IPS-18a (cell line): ENCODE results near the gene IL1RN.
"Not testable (repeated sequence)": the region's sequence is repeated elsewhere in the genome, so short reads cannot be mapped to it uniquely, and the experiment has no call there.

Experiments used
- H3K27ac ChIP-seq: one replicate; pipeline ENCODE4 v1.5.1; 2013; ENCODE audit warnings: low read length
- H3K27me3 ChIP-seq: one replicate; pipeline ENCODE4 v1.6.1; 2013; ENCODE audit warnings: mild to moderate bottlenecking, low read length; ENCODE audit not compliant: control insufficient read depth, insufficient read depth
- H3K36me3 ChIP-seq: one replicate; pipeline ENCODE4 v1.6.1; 2013; ENCODE audit warnings: low read depth, low read length; ENCODE audit not compliant: control insufficient read depth
- H3K4me1 ChIP-seq: one replicate; pipeline ENCODE4 v1.6.1; 2013; ENCODE audit warnings: low read depth, low read length; ENCODE audit not compliant: control insufficient read depth
- H3K4me3 ChIP-seq: one replicate; pipeline ENCODE4 v1.5.1; 2013; ENCODE audit warnings: low read length
- H3K9ac ChIP-seq: one replicate; pipeline ENCODE4 v1.6.1; 2013; ENCODE audit warnings: mild to moderate bottlenecking, low read length, moderate library complexity
- H3K9me3 ChIP-seq: one replicate; pipeline ENCODE4 v1.6.1; 2013; ENCODE audit warnings: low read depth, low read length; ENCODE audit not compliant: control insufficient read depth

IL1RN gene

GRCh38 chr2:113091231-113091896, 36.0 kb upstream of the IL1RN start:
- no peak overlapping the region for H3K9ac ChIP-seq

DNA sequence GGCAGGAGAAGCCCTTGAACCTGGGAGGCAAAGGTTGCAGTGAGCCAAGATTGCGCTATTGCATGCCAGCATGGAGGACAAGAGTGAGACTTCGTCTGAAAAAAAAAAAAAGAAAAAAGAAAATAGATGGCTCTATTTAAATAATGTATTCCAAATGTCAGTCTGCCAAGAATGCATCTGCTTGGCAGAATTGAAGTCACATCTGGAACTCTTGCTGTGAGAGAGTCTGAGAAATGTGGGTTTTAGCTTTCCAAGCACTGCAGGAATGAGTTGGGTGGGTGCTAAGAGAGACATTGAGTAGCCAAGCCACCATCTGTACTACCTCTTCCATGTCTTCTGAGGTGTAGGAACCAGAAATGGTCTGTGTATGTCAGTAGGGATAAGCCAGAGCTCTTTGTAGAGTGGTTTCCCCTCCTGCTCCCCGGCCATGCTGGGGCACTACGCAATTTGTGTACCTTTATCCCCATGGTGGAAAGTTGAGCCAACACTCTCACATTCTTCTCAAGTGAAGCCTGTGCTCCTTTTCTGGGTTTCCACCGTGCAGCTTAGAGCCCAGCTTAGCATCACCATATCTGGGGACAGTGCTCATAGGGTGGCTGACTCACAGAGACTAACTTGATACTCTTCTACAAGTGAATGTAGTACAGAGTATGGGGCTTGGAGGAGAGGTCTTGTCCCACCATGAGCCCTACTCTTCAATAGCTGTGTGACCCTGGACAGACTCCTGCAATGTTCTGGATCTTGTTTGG, 34.4 kb upstream of the IL1RN start:
- Histone ChIP-seq H3K9ac (no peak overlapping the region), H3K4me3 (no peak overlapping the region), H3K27me3 (no peaks in the 10 kb centered on the region), H3K27ac (no peak overlapping the region), H3K4me1 (no peaks in the 10 kb centered on the region), H3K9me3 (peaks cover 3% of the 10 kb centered on the region), H3K36me3 (no peaks in the 10 kb centered on the region)

More at GRCh38 chr2:113091231-113091896, 36.0 kb upstream of the IL1RN start:
- Histone ChIP-seq H3K36me3 (no peaks in the 10 kb centered on the region), H3K4me3 (no peak overlapping the region), H3K27ac (no peak overlapping the region), H3K4me1 (no peaks in the 10 kb centered on the region), H3K9me3 (no peaks in the 10 kb centered on the region), H3K27me3 (no peaks in the 10 kb centered on the region)

- Histone ChIP-seq H3K4me1 (no peaks in the 10 kb centered on the region), H3K9me3 (peaks cover 3% of the 10 kb centered on the region), H3K27ac (no peak overlapping the region), H3K27me3 (no peaks in the 10 kb centered on the region), H3K36me3 (no peaks in the 10 kb centered on the region), H3K4me3 (no peak overlapping the region), H3K9ac (no peak overlapping the region)
Observed at GRCh38 chr2:113093613-113093977, 33.8 kb upstream of the IL1RN start.

DNA sequence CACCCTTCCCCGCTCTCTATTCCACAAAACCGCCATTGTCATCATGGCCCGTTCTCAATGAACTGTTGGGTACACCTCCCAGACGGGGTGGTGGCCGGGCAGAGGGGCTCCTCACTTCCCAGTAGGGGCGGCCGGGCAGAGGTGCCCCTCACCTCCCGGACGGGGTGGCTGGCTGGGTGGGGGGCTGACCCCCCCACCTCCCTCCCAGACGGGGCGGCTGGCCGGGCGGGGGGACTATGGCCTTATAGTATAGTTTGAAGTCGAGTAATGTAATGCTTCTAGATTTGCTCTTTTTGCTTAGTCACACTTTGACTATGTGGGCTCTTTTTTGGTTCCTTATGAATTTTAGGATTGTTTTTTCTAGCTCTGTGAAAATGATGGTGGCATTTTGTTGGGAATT, 31.1 kb upstream of the IL1RN start:
- H3K27ac ChIP-seq, H3K4me1 ChIP-seq, H3K9me3 ChIP-seq, H3K27me3 ChIP-seq, H3K36me3 ChIP-seq, H3K4me3 ChIP-seq, H3K9ac ChIP-seq: not testable (repeated sequence)

- not testable (repeated sequence) for H3K9me3 ChIP-seq, H3K27me3 ChIP-seq, H3K4me1 ChIP-seq, H3K36me3 ChIP-seq, H3K9ac ChIP-seq, H3K27ac ChIP-seq, H3K4me3 ChIP-seq
Observed at GRCh38 chr2:113096842-113097618, 30.4 kb upstream of the IL1RN start.

- Histone ChIP-seq H3K27me3 (no peaks in the 10 kb centered on the region), H3K36me3 (no peaks in the 10 kb centered on the region), H3K4me1 (no peaks in the 10 kb centered on the region), H3K9me3 (peaks cover 3% of the 10 kb centered on the region), H3K27ac (no peak overlapping the region), H3K9ac (no peak overlapping the region), H3K4me3 (no peak overlapping the region)
Observed at GRCh38 chr2:113098041-113098440, 29.4 kb upstream of the IL1RN start.

DNA sequence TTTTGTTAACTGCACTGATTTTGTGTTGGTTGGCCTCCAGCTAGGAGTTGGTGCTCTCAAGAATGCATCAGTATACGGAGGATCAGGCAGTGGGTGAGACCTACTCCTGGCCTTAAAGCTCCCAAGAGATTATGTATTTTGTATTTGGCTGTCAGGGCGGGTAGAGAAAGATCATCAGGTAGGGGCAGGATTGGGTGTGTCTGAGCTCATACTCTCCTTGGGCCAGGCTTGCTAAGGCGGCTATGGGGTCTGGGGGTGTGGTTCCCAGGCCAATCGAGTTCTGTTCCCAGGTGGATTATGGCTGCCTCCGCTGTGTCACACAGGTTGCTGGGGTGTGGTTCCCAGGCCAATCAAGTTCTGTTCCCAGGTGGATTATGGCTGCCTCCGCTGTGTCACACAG, 28.9 kb upstream of the IL1RN start:
- Histone ChIP-seq H3K9ac (no peak overlapping the region), H3K27me3 (no peaks in the 10 kb centered on the region), H3K4me3 (no peak overlapping the region), H3K9me3 (peaks cover 3% of the 10 kb centered on the region), H3K27ac (no peak overlapping the region), H3K36me3 (no peaks in the 10 kb centered on the region), H3K4me1 (no peaks in the 10 kb centered on the region)

DNA sequence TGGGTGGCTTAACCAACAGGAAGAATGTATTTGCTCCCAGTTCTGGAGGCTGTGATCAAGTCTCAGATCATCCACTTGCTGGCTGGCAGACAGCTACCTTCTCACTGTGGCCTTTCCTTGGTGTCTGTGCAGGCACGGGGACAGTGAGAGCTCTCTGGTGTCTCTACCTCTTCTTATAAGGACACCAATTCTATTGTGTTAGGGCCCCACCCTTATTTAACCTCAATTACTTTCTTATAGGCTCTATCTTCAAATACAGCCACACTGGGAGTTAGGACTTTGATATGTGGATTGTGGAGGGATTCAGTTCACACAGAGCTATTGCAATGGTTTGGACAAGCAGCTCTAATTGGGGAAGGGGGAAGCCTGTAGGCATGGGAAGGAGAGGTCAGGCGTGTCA, 25.3 kb upstream of the IL1RN start:
- H3K4me1 ChIP-seq: no peaks in the 10 kb centered on the region
- H3K4me3 ChIP-seq: no peak overlapping the region
- no peaks in the 10 kb centered on the region for H3K36me3 ChIP-seq
- H3K27ac ChIP-seq: no peak overlapping the region
- peaks cover 3% of the 10 kb centered on the region for H3K9me3 ChIP-seq
- no peaks in the 10 kb centered on the region for H3K27me3 ChIP-seq
- H3K9ac ChIP-seq: no peak overlapping the region

DNA sequence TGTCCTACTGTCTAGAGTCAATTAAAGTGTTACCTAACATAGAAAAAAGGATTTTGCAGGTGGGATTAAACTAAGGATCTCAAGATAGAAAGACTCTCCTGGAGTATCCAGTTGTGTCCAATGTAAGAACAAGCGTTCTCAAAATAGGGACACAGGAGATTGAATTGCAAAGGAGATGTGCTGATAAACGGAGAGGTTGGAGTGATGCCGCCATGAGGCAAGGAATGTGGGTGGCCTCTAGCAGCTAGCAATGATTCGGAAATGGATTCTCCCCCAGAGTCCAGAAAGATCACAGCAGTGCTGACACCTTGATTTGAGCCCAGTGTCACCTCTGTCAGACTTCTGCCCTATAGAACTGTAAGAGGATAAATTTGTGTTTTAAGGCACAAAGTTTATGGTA, 24.1 kb upstream of the IL1RN start:
- Histone ChIP-seq H3K9ac (no peak overlapping the region), H3K27me3 (no peaks in the 10 kb centered on the region), H3K4me1 (no peaks in the 10 kb centered on the region), H3K9me3 (no peaks in the 10 kb centered on the region), H3K27ac (no peak overlapping the region), H3K4me3 (no peak overlapping the region), H3K36me3 (no peaks in the 10 kb centered on the region)

- H3K36me3 ChIP-seq: no peaks in the 10 kb centered on the region
- H3K4me3 ChIP-seq: no peak overlapping the region
- H3K27me3 ChIP-seq: no peaks in the 10 kb centered on the region
- H3K9ac ChIP-seq: no peak overlapping the region
- H3K27ac ChIP-seq: no peak overlapping the region
- H3K4me1 ChIP-seq: no peaks in the 10 kb centered on the region
- H3K9me3 ChIP-seq: no peaks in the 10 kb centered on the region
Observed at GRCh38 chr2:113104054-113104611, 23.3 kb upstream of the IL1RN start.

- Histone ChIP-seq H3K9me3 (no peaks in the 10 kb centered on the region), H3K36me3 (no peaks in the 10 kb centered on the region), H3K27ac (no peak overlapping the region), H3K4me3 (no peak overlapping the region), H3K9ac (no peak overlapping the region), H3K27me3 (no peaks in the 10 kb centered on the region), H3K4me1 (no peaks in the 10 kb centered on the region)
Observed at GRCh38 chr2:113105047-113105785, 22.2 kb upstream of the IL1RN start.
